ENCODE measurements around the gene BICD1.

The BICD1 gene

DNA sequence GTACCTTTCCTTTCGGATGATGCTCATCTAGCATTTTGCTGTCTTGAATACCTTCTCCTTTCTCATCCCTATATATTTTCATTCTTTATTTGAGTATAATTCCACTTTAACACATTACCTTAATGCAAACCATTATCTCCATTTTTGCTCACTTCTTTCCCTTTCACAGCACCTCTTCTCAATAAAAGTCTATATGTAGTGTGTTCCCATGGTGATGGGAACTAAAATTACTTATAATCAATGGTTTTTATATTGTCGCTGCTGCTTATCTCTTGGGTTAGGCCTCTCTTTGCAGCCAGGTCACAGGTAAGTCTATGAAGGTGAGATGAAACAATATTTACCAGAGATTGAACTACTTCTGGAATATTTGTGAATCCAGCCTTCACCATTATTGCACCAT, 171.1 kb downstream of the BICD1 start:
- Histone ChIP-seq H3K27ac (no peak overlapping the region), H3K4me3 (ENCODE audit: low read depth, low read length) (no peak overlapping the region), H3K9me3 (ENCODE audit: severe bottlenecking) (no peaks in the 10 kb centered on the region), H3K36me3 (no peaks in the 10 kb centered on the region), H3K27me3 (ENCODE audit: insufficient read depth, low read depth, severe bottlenecking) (no peaks in the 10 kb centered on the region)
- TF ChIP-seq, protein P1, sequence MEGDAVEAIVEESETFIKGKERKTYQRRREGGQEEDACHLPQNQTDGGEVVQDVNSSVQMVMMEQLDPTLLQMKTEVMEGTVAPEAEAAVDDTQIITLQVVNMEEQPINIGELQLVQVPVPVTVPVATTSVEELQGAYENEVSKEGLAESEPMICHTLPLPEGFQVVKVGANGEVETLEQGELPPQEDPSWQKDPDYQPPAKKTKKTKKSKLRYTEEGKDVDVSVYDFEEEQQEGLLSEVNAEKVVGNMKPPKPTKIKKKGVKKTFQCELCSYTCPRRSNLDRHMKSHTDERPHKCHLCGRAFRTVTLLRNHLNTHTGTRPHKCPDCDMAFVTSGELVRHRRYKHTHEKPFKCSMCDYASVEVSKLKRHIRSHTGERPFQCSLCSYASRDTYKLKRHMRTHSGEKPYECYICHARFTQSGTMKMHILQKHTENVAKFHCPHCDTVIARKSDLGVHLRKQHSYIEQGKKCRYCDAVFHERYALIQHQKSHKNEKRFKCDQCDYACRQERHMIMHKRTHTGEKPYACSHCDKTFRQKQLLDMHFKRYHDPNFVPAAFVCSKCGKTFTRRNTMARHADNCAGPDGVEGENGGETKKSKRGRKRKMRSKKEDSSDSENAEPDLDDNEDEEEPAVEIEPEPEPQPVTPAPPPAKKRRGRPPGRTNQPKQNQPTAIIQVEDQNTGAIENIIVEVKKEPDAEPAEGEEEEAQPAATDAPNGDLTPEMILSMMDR (IDR thresholded peaks at IDR 0.05; ENCODE audit: low read depth, low read length): no peak
- DNase-seq: no peak

DNA sequence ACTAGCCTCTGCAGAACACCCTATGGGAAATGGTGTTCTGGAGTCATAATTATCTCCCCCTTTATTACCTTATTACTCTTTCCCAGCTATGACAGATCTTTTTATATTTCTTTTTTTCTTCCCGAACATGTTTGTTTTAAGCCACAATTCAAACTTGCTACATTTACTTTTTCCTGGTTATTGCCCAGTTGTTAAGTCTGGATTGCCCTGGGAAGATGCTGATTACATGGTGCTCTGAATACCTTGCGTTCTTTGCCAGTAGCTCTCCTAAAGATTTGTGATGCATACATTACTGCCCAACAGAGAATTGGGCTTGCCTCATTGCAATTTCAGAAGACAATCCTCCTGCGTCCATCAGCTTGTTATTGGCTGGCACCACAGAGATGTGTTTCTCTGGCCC, 174.5 kb downstream of the BICD1 start:
- no peaks in the 10 kb centered on the region for H3K9me3 ChIP-seq (ENCODE audit: severe bottlenecking)
- no peak for DNase-seq
- H3K4me3 ChIP-seq (ENCODE audit: low read depth, low read length): no peak overlapping the region
- TF ChIP-seq, protein P1 (IDR thresholded peaks at IDR 0.05; ENCODE audit: low read depth, low read length): no peak
- no peak overlapping the region for H3K27ac ChIP-seq
- H3K36me3 ChIP-seq: no peaks in the 10 kb centered on the region
- H3K27me3 ChIP-seq (ENCODE audit: insufficient read depth, low read depth, severe bottlenecking): no peaks in the 10 kb centered on the region

DNA sequence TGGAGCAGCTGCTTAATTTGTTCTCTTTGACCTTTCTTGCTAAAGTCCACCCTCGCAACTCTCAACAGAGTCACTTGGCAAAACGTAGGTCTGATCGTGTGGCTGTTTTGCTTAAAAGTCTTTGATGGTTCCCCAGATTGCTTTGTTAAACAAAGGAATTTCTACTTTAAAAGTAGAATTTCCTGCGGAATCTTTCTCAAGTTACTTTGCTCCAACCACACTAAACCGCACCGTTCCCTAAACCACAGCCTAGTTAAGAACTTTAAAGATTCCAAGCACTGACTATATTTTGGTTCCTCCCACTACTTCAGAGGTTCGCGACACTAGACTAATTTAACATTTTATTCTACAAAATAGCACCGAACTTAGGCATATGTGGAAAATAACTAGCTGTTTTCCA, 177.9 kb downstream of the BICD1 start:
- Histone ChIP-seq H3K27ac (no peak overlapping the region), H3K27me3 (ENCODE audit: insufficient read depth, low read depth, severe bottlenecking) (no peaks in the 10 kb centered on the region), H3K36me3 (no peaks in the 10 kb centered on the region), H3K4me3 (ENCODE audit: low read depth, low read length) (no peak overlapping the region), H3K9me3 (ENCODE audit: severe bottlenecking) (no peaks in the 10 kb centered on the region)
- no peak for DNase-seq
- TF ChIP-seq, protein P1 (IDR thresholded peaks at IDR 0.05; ENCODE audit: low read depth, low read length): no peak

DNA sequence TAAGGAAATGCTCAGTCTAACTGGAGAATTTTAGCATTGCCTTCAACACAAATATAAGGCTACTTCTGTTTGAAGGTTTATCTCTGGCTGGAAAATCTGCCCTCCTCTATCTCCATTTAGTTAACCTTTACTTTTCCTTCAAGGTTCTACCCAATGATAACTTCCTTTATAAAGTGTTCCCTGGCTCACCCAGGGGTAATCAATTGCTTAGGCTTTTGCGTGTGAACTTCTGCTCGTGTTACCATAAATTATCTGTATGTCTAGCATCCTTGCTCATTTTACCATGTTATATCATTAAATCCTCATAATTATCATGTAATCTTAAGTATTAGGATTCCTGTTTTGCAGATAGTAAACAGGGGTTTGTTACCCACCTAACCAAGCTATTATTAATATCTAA, 178.4 kb downstream of the BICD1 start:
- Histone ChIP-seq H3K36me3 (no peaks in the 10 kb centered on the region), H3K4me3 (ENCODE audit: low read depth, low read length) (no peak overlapping the region), H3K9me3 (ENCODE audit: severe bottlenecking) (no peaks in the 10 kb centered on the region), H3K27me3 (ENCODE audit: insufficient read depth, low read depth, severe bottlenecking) (no peaks in the 10 kb centered on the region), H3K27ac (no peak overlapping the region)
- no peak for DNase-seq
- TF ChIP-seq, protein P1 (IDR thresholded peaks at IDR 0.05; ENCODE audit: low read depth, low read length): no peak

DNA sequence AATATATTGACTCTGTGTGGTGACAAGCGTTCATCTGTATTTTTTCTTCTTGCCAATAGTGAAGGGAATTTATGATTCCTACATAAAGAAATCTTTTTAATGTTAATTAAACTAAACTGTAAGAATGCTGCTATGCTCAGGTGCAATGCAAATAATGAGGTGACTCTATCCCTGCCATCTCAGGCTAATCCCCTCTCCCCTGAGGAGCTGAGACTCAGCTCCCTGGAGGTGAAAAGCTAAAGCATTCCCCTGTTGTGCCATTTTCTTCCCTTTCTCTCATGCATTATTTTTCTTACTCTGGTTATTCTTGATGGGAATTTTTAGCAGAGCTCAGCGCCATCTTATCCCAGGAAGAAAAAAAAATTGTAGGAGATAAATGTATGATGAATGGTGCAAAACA, 178.8 kb downstream of the BICD1 start:
- no peak overlapping the region for H3K4me3 ChIP-seq (ENCODE audit: low read depth, low read length)
- no peaks in the 10 kb centered on the region for H3K27me3 ChIP-seq (ENCODE audit: insufficient read depth, low read depth, severe bottlenecking)
- no peaks in the 10 kb centered on the region for H3K9me3 ChIP-seq (ENCODE audit: severe bottlenecking)
- TF ChIP-seq, protein P1 (IDR thresholded peaks at IDR 0.05; ENCODE audit: low read depth, low read length): no peak
- no peaks in the 10 kb centered on the region for H3K36me3 ChIP-seq
- no peak overlapping the region for H3K27ac ChIP-seq
- no peak for DNase-seq

DNA sequence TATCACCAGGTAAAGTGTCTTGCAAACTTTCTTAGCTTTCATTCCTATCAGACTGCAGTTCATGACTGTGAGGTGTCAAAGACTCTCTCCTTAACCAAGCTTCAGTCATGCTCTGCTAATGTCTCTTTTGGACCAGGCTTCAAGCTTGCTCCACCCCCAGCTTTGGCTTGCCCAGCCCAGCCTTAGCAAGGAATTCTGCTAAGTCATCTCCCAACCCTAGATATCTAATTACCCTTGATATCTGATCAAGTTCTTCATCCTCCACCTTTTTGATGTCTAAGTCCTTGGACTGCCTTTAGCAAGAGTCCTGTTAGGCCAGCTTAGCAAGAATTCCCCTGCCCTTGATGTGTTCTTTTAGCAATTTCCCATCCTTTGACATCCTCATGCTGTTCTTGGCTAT, 183.8 kb downstream of the BICD1 start:
- H3K36me3 ChIP-seq: no peaks in the 10 kb centered on the region
- H3K9me3 ChIP-seq (ENCODE audit: severe bottlenecking): no peaks in the 10 kb centered on the region
- no peak overlapping the region for H3K27ac ChIP-seq
- TF ChIP-seq, protein P1 (IDR thresholded peaks at IDR 0.05; ENCODE audit: low read depth, low read length): no peak
- no peaks in the 10 kb centered on the region for H3K27me3 ChIP-seq (ENCODE audit: insufficient read depth, low read depth, severe bottlenecking)
- no peak for DNase-seq
- no peak overlapping the region for H3K4me3 ChIP-seq (ENCODE audit: low read depth, low read length)
